Measurements from ENCODE around the gene USP7. TPM values are rescaled to one million over a fixed set of nuclear protein-coding genes. Genes with fewer than 3 reads are reported as not detected.

Gene USP7
- total RNA-seq, 2 donors from 2014 or later: 42.2 to 57.4 TPM

- peak overlapping the region; percentile 47 to 72 for H3K4me3 ChIP-seq
- H3K9me3 ChIP-seq: no peaks in the 10 kb centered on the region
- no peak for DNase-seq (ENCODE audit: low spot score)
- TF ChIP-seq CTCF (IDR thresholded peaks at IDR 0.05): no peak
- H3K4me1 ChIP-seq: peaks cover 0 to 58% of the 10 kb centered on the region in 2 donors
- H3K27ac ChIP-seq: peak overlapping the region; percentile 72 to 83
- no peaks in the 10 kb centered on the region for H3K36me3 ChIP-seq
- H3K27me3 ChIP-seq: no peaks in the 10 kb centered on the region
Measured at GRCh38 chr16:8867932-8868415, 95.7 kb downstream of the USP7 start.

- no peaks in the 10 kb centered on the region for H3K36me3 ChIP-seq
- H3K9me3 ChIP-seq: no peaks in the 10 kb centered on the region
- H3K4me1 ChIP-seq: peaks cover 0 to 60% of the 10 kb centered on the region in 2 donors
- peak overlapping the region; percentile 72 to 83 for H3K27ac ChIP-seq
- DNase-seq (ENCODE audit: low spot score): no peak
- no peaks in the 10 kb centered on the region for H3K27me3 ChIP-seq
- no peak for TF ChIP-seq CTCF (IDR thresholded peaks at IDR 0.05)
- peak overlapping the region; percentile 47 to 72 for H3K4me3 ChIP-seq
Measured at GRCh38 chr16:8867216-8867931, 96.3 kb downstream of the USP7 start.

- Histone ChIP-seq H3K4me1 (peaks cover 0 to 65% of the 10 kb centered on the region in 2 donors), H3K27ac (peak overlapping the region; percentile 72 to 83), H3K36me3 (no peaks in the 10 kb centered on the region), H3K9me3 (no peaks in the 10 kb centered on the region), H3K4me3 (peak overlapping the region; percentile 47 to 72), H3K27me3 (no peaks in the 10 kb centered on the region)
- DNase-seq (ENCODE audit: low spot score): no peak
- no peak for TF ChIP-seq CTCF (IDR thresholded peaks at IDR 0.05)
Measured at GRCh38 chr16:8866884-8867215, 96.9 kb downstream of the USP7 start.

GRCh38 chr16:8866118-8866883, 97.4 kb downstream of the USP7 start:
- no peaks in the 10 kb centered on the region for H3K36me3 ChIP-seq
- TF ChIP-seq CTCF (IDR thresholded peaks at IDR 0.05): no peak
- H3K27me3 ChIP-seq: no peaks in the 10 kb centered on the region
- peaks cover 0 to 71% of the 10 kb centered on the region in 2 donors for H3K4me1 ChIP-seq
- H3K9me3 ChIP-seq: no peaks in the 10 kb centered on the region
- no peak for DNase-seq (ENCODE audit: low spot score)
- peak overlapping the region; percentile 47 to 72 for H3K4me3 ChIP-seq
- H3K27ac ChIP-seq: peak overlapping the region; percentile 72 to 83

- H3K4me1 ChIP-seq: peaks cover 0 to 78% of the 10 kb centered on the region in 2 donors
- H3K27me3 ChIP-seq: no peaks in the 10 kb centered on the region
- no peak overlapping the region for H3K4me3 ChIP-seq
- TF ChIP-seq CTCF (IDR thresholded peaks at IDR 0.05): no peak
- H3K27ac ChIP-seq: peak overlapping the region; percentile 72 to 83
- no peaks in the 10 kb centered on the region for H3K36me3 ChIP-seq
- no peak for DNase-seq (ENCODE audit: low spot score)
- no peaks in the 10 kb centered on the region for H3K9me3 ChIP-seq
Measured at GRCh38 chr16:8865145-8865882, 98.4 kb downstream of the USP7 start.
